Endothelial cell of umbilical vein (primary cell): ENCODE results near the gene PLS1. TPM values are rescaled to one million over a fixed set of nuclear protein-coding genes. Genes with fewer than 3 reads are reported as not detected.
"Not testable (repeated sequence)": the region's sequence is repeated elsewhere in the genome, so short reads cannot be mapped to it uniquely, and the experiment has no call there.

Experiments
- BruUV-seq: library from RNA; stranded (reverse); fragments of 400-500 nt; replicated peaks from 2 replicates; lab custom pipeline; 2021; lab: Mats Ljungman, UMichigan
- CTCF ChIA-PET: fragments of 300-600, 350-600 bp; sonication (Branson Sonifier 250); formaldehyde crosslinking; loops from one replicate; lab custom pipeline; 2021; ENCODE audit warnings: antibody characterized with exemption, inconsistent platforms; lab: Charles Lee
- POLR2A ChIA-PET: fragments of 300-600, 350-600 bp; sonication (Branson Sonifier 250); formaldehyde crosslinking; loops from one replicate; lab custom pipeline; 2021; ENCODE audit warnings: antibody characterized with exemption, inconsistent platforms; lab: Charles Lee
- DNase-seq: peaks from one replicate; pipeline ENCODE4 v3.0.0-alpha.2; 2011; ENCODE audit warnings: low read depth, low spot score
- FAIRE-seq: peaks from 2 replicates; lab custom pipeline; 2011; peaks lifted over from hg19 to GRCh38; lab: Jason Lieb, UNC
- H2AFZ ChIP-seq: 2 replicates; pipeline ENCODE4 v1.6.0; 2012; ENCODE audit warnings: low read depth, low read length, control low read depth, inconsistent platforms
- H3K27ac ChIP-seq: 2 replicates; pipeline ENCODE4 v1.5.1; 2011; ENCODE audit warnings: low read depth, mild to moderate bottlenecking, control low read depth, low read length, moderate library complexity; ENCODE audit not compliant: insufficient read depth
- H3K27me3 ChIP-seq, 2 experiments: 2 replicates each; pipeline versions ENCODE4 v1.6.0 to v1.6.1; 2011; ENCODE audit warnings: low read length in 2 of 2, mixed read lengths in 1 of 2; ENCODE audit not compliant: control insufficient read depth in 2 of 2, insufficient read depth in 2 of 2
- H3K36me3 ChIP-seq, 2 experiments: 2 replicates in 1 of 2; 3 replicates in 1 of 2; pipeline ENCODE4 v1.5.1; 2011; ENCODE audit warnings: low read length in 2 of 2, mild to moderate bottlenecking in 1 of 2, moderate library complexity in 1 of 2; ENCODE audit not compliant: control insufficient read depth in 2 of 2, insufficient read depth in 2 of 2; ENCODE audit errors: extremely low read depth in 1 of 2
- H3K4me1 ChIP-seq: 3 replicates; pipeline ENCODE4 v1.5.1; 2011; ENCODE audit warnings: mild to moderate bottlenecking, low read length; ENCODE audit not compliant: control insufficient read depth, insufficient read depth; ENCODE audit errors: extremely low read depth
- H3K4me2 ChIP-seq: 2 replicates; pipeline ENCODE4 v1.6.1; 2011; ENCODE audit warnings: low read length, control low read depth, mixed read lengths; ENCODE audit not compliant: insufficient read depth
- H3K4me3 ChIP-seq, 3 experiments: fragments of 200-600 bp in 1 of 3; sonication (generic), shearing (Covaris generic) in 1 of 3; replicated peaks in 1 of 3; 2 replicates each; pipeline ENCODE4 v1.5.1; 2011 to 2016; ENCODE audit warnings: control low read depth in 3 of 3, low read length in 3 of 3, mild to moderate bottlenecking in 2 of 3, inconsistent platforms in 1 of 3, low read depth in 1 of 3, moderate library complexity in 1 of 3; ENCODE audit not compliant: insufficient read depth in 1 of 3
- H3K79me2 ChIP-seq: 2 replicates; pipeline ENCODE4 v1.6.0; 2012; ENCODE audit warnings: low read length, inconsistent platforms; ENCODE audit not compliant: control insufficient read depth, insufficient read depth
- H3K9ac ChIP-seq: replicated peaks from 2 replicates; pipeline ENCODE3; 2011; ENCODE audit warnings: low read length, control low read depth; ENCODE audit not compliant: insufficient read depth; ENCODE audit errors: extremely low read depth
- H3K9me1 ChIP-seq: replicated peaks from 3 replicates; pipeline ENCODE4 v1.6.0; 2011; ENCODE audit warnings: mild to moderate bottlenecking, low read length; ENCODE audit not compliant: control insufficient read depth, insufficient read depth; ENCODE audit errors: extremely low read depth
- H3K9me3 ChIP-seq: replicated peaks from 2 replicates; pipeline ENCODE4 v1.5.1; 2012; ENCODE audit warnings: low read length, inconsistent platforms; ENCODE audit not compliant: control insufficient read depth, insufficient read depth
- H4K20me1 ChIP-seq: replicated peaks from 2 replicates; pipeline ENCODE3; 2011; ENCODE audit warnings: mild to moderate bottlenecking, low read length; ENCODE audit not compliant: control insufficient read depth, insufficient read depth; ENCODE audit errors: extremely low read depth
- EZH2 ChIP-seq: IDR thresholded peaks from 2 replicates; pipeline ENCODE4 v1.6.1; 2012; ENCODE audit warnings: borderline replicate concordance, low read depth, mild to moderate bottlenecking, moderate library complexity, low read length, inconsistent platforms; ENCODE audit not compliant: severe bottlenecking
- FOS ChIP-seq: IDR thresholded peaks from 2 replicates; pipeline ENCODE4 v1.6.1; 2011; ENCODE audit warnings: mild to moderate bottlenecking, low read length, moderate library complexity, borderline replicate concordance; ENCODE audit not compliant: insufficient read depth
- GATA2 ChIP-seq: IDR thresholded peaks from 2 replicates; pipeline ENCODE4 v1.7.0; 2011; ENCODE audit warnings: low read depth, mild to moderate bottlenecking, moderate library complexity, mixed read lengths, low read length; ENCODE audit not compliant: insufficient read length, insufficient read depth
- JUN ChIP-seq: IDR thresholded peaks from 2 replicates; pipeline ENCODE4 v1.6.1; 2011; ENCODE audit warnings: borderline replicate concordance, low read depth; ENCODE audit not compliant: insufficient read length, insufficient read depth
- MAX ChIP-seq: IDR thresholded peaks from 2 replicates; pipeline ENCODE4 v1.6.1; 2011; ENCODE audit not compliant: insufficient read depth, insufficient read length
- MYC ChIP-seq: IDR thresholded peaks from one replicate; pipeline ENCODE4 v1.6.1; 2011; ENCODE audit warnings: mild to moderate bottlenecking, low read depth, low read length
- POLR2A ChIP-seq: IDR thresholded peaks from 2 replicates; pipeline ENCODE4 v1.6.1; 2012; ENCODE audit warnings: low read depth, mild to moderate bottlenecking, control low read depth, low read length
- POLR2AphosphoS5 ChIP-seq: IDR thresholded peaks from 2 replicates; pipeline ENCODE4 v1.6.1; 2012; ENCODE audit warnings: low read depth, mild to moderate bottlenecking, control low read depth, low read length, moderate library complexity; ENCODE audit not compliant: insufficient read depth
- dilution Hi-C: fragments of 300-500 bp; cut with MboI; formaldehyde crosslinking; loops from one replicate; pipeline ENCODE4 v1.15.0; 2019; ENCODE audit warnings: low sequenced_read_pairs; ENCODE audit not compliant: extremely low pct_ligation_motif_present
- intact Hi-C: fragments of 100-400 bp; cut with micrococcal nuclease; formaldehyde crosslinking; loops from one replicate; pipeline ENCODE4 v1.10.0; 2022
- polyA plus RNA-seq, 4 experiments: library from polyadenylated mRNA; depleted of rRNA in 3 of 4; stranded (reverse) in 3 of 4; unstranded in 1 of 4; fragments of >200 nt; gene quantifications; 2 replicates each; pipeline versions ENCODE4 v1.2.1 to v1.2.3, GENCODE V29; 2011 to 2012; ENCODE audit warnings: missing spikeins in 1 of 4
- total RNA-seq: library from RNA; stranded (reverse); gene quantifications from 2 replicates; pipeline ENCODE4 v1.2.3, GENCODE V29; 2021
- TF ChIP-seq, protein P1 (sequence below), 2 donors: IDR thresholded peaks; 1 replicate in 1 of 2; 2 replicates in 1 of 2; pipeline ENCODE4 v1.5.1; 2011; ENCODE audit warnings: low read length in 2 of 2, mild to moderate bottlenecking in 2 of 2, moderate library complexity in 2 of 2, control low read depth in 1 of 2, inconsistent platforms in 1 of 2, low read depth in 1 of 2; ENCODE audit not compliant: insufficient read depth in 1 of 2; ENCODE audit errors: extremely low read depth in 1 of 2

Gene PLS1
- total and polyA plus RNA-seq, 2 donors (not counting 3 experiments of a cell fraction or from before 2014, with no cell fraction given), result 0.59 to 1.3 TPM

DNA sequence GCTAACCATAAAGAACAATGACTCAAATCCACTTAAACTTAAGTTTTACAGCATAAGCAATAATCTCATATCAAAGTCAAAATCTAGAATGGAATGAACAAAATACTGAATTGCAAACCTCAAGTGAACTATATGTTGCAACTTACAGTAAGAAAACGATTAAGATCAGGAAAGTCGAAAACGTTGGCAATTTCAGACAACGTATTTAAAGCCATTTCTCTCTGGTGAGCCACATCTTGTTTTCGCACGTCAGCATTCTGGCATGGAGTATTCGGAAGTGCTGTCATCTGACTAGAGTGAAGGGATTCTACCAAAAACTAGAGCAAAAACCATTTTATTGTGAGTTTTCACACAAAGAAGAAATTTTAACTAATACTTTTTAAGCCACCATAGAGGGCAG lies 46.2 kb upstream of the PLS1 start:
- Histone ChIP-seq H3K9ac (no peak overlapping the region), H4K20me1 (no peaks in the 10 kb centered on the region), H3K27me3 (no peaks in the 10 kb centered on the region), H3K4me3 (no peak overlapping the region), H3K9me3 (no peaks in the 10 kb centered on the region), H3K4me1 (no peaks in the 10 kb centered on the region), H3K4me2 (no peak overlapping the region), H3K27ac (no peak overlapping the region), H3K36me3 (peaks cover 0 to 2% of the 10 kb centered on the region in 2 experiments), H2AFZ (no peak overlapping the region), H3K79me2 (no peaks in the 10 kb centered on the region), H3K9me1 (no peaks in the 10 kb centered on the region)
- POLR2A ChIA-PET, result no interaction called here
- dilution Hi-C loops, result no loop called here
- FAIRE-seq (no peak), DNase-seq (no peak)
- no peak for TF ChIP-seq GATA2
- TF ChIP-seq MAX, result no peak
- TF ChIP-seq, protein P1, sequence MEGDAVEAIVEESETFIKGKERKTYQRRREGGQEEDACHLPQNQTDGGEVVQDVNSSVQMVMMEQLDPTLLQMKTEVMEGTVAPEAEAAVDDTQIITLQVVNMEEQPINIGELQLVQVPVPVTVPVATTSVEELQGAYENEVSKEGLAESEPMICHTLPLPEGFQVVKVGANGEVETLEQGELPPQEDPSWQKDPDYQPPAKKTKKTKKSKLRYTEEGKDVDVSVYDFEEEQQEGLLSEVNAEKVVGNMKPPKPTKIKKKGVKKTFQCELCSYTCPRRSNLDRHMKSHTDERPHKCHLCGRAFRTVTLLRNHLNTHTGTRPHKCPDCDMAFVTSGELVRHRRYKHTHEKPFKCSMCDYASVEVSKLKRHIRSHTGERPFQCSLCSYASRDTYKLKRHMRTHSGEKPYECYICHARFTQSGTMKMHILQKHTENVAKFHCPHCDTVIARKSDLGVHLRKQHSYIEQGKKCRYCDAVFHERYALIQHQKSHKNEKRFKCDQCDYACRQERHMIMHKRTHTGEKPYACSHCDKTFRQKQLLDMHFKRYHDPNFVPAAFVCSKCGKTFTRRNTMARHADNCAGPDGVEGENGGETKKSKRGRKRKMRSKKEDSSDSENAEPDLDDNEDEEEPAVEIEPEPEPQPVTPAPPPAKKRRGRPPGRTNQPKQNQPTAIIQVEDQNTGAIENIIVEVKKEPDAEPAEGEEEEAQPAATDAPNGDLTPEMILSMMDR (IDR thresholded peaks at IDR 0.05; ENCODE audit: extremely low read depth in 1 of 2, insufficient read depth in 1 of 2, low read depth in 1 of 2, low read length in 2 of 2), result no peak
- TF ChIP-seq POLR2A, result no peak
- TF ChIP-seq MYC, result no peak
- no peak for TF ChIP-seq JUN
- TF ChIP-seq POLR2AphosphoS5, result no peak
- no peak for TF ChIP-seq EZH2
- no peak for TF ChIP-seq FOS
- intact Hi-C loops, result no loop called here
- CTCF ChIA-PET, result interaction anchor here (0.9 kb wide), 1 partner anchor 11 kb away, joined by 3 read pairs; no protein-coding TSS in a partner anchor
- no TSS peak for BruUV-seq

- DNase-seq, H3K36me3 ChIP-seq, dilution Hi-C loops, H4K20me1 ChIP-seq, H3K79me2 ChIP-seq, POLR2A ChIA-PET, H3K9me1 ChIP-seq, H3K9ac ChIP-seq, H3K4me2 ChIP-seq, H3K27ac ChIP-seq, intact Hi-C loops, H3K4me3 ChIP-seq, H2AFZ ChIP-seq, H3K27me3 ChIP-seq, BruUV-seq, H3K9me3 ChIP-seq, CTCF ChIA-PET, FAIRE-seq, H3K4me1 ChIP-seq: not testable (repeated sequence)
These were observed 43.6 kb upstream of the PLS1 start for GRCh38 chr3:142552579-142552978.
